A673 (cell line): Measurements from ENCODE around the gene KCNIP3. TPM values are rescaled to one million over a fixed set of nuclear protein-coding genes. Genes with fewer than 3 reads are reported as not detected.

Source experiments
- BruUV-seq: library from RNA; stranded (reverse); fragments of 400-500 nt; replicated peaks from 2 replicates; lab custom pipeline; 2021; lab: Mats Ljungman, UMichigan
- CTCF ChIA-PET: fragments of 300-600 bp; sonication (Branson Sonifier 250); formaldehyde crosslinking; loops from one replicate; lab custom pipeline; 2022; ENCODE audit warnings: antibody characterized with exemption; lab: Charles Lee
- POLR2A ChIA-PET: fragments of 300-600 bp; sonication (Branson Sonifier 250); formaldehyde crosslinking; loops from one replicate; lab custom pipeline; 2022; ENCODE audit warnings: antibody characterized with exemption; ENCODE audit not compliant: low non-redundant PET; lab: Charles Lee
- DNase-seq: peaks from one replicate; pipeline ENCODE4 v3.0.0-alpha.2; 2015; ENCODE audit warnings: low spot score
- H3K27ac ChIP-seq: fragments of 200-600 bp; sonication (generic); 2 replicates; pipeline ENCODE4 v1.5.1; 2016; ENCODE audit warnings: mixed run types, low read depth, mild to moderate bottlenecking, mixed read lengths, antibody characterized with exemption, low read length; ENCODE audit not compliant: poor library complexity, severe bottlenecking
- H3K27me3 ChIP-seq: fragments of 200-600 bp; sonication (generic); replicated peaks from 2 replicates; pipeline ENCODE4 v1.6.1; 2017; ENCODE audit warnings: mixed run types, low read depth, mild to moderate bottlenecking, mixed read lengths, antibody characterized with exemption, low read length; ENCODE audit not compliant: insufficient read depth, poor library complexity
- H3K36me3 ChIP-seq: fragments of 200-600 bp; sonication (generic); 2 replicates; pipeline ENCODE4 v1.6.1; 2016; ENCODE audit warnings: mixed run types, mild to moderate bottlenecking, mixed read lengths, antibody characterized with exemption, low read length; ENCODE audit not compliant: insufficient read depth, poor library complexity, severe bottlenecking
- H3K4me1 ChIP-seq: fragments of 200-600 bp; sonication (generic); 2 replicates; pipeline ENCODE4 v1.6.1; 2017; ENCODE audit warnings: mixed run types, mild to moderate bottlenecking, mixed read lengths, antibody characterized with exemption, low read length; ENCODE audit not compliant: insufficient read depth, poor library complexity, severe bottlenecking
- H3K4me3 ChIP-seq: fragments of 200-600 bp; sonication (generic); 2 replicates; pipeline ENCODE4 v1.5.1; 2016; ENCODE audit warnings: low read depth, mixed run types, mild to moderate bottlenecking, mixed read lengths, low read length; ENCODE audit not compliant: poor library complexity, severe bottlenecking
- H3K9me3 ChIP-seq: fragments of 200-600 bp; sonication (generic); 2 replicates; pipeline ENCODE4 v1.6.1; 2016; ENCODE audit warnings: mixed run types, low read depth, mild to moderate bottlenecking, mixed read lengths, antibody characterized with exemption, low read length; ENCODE audit not compliant: poor library complexity, severe bottlenecking
- CTCF ChIP-seq: fragments of 300-800, 200-600 bp; sonication (generic); conservative IDR thresholded peaks from 2 replicates; pipeline ENCODE4 v1.5.1; 2017; ENCODE audit warnings: low read depth, mild to moderate bottlenecking, antibody characterized with exemption, low read length, moderate library complexity, mixed read lengths
- EZH2 ChIP-seq: fragments of 200-600 bp; sonication (generic); IDR thresholded peaks from 2 replicates; pipeline ENCODE4 v1.6.1; 2017; ENCODE audit warnings: borderline replicate concordance, low read depth, mild to moderate bottlenecking, mixed read lengths, antibody characterized with exemption, low read length; ENCODE audit not compliant: poor library complexity, severe bottlenecking
- intact Hi-C: fragments of 100-400 bp; cut with micrococcal nuclease; formaldehyde crosslinking; loops from one replicate; pipeline ENCODE4 v1.10.0; 2022; ENCODE audit not compliant: unreplicated experiment
- total RNA-seq: library from RNA; stranded (reverse); gene quantifications from 2 replicates; pipeline ENCODE4 v1.2.3, GENCODE V29; 2021

Gene KCNIP3
- total RNA-seq, 1 experiment from 2014 or later, result 0.45 TPM

- DNase-seq, result no peak
- no peak for TF ChIP-seq EZH2
- no peak for TF ChIP-seq CTCF
- Histone ChIP-seq H3K4me3 (no peak overlapping the region), H3K4me1 (peaks cover 10% of the 10 kb centered on the region), H3K9me3 (no peaks in the 10 kb centered on the region), H3K36me3 (no peaks in the 10 kb centered on the region), H3K27me3 (peaks cover 41% of the 10 kb centered on the region), H3K27ac (no peak overlapping the region)
- CTCF ChIA-PET, result no interaction called here
- POLR2A ChIA-PET, result no interaction called here
- intact Hi-C loops, result no loop called here
- no TSS peak for BruUV-seq
These were observed 51.7 kb downstream of the KCNIP3 start for GRCh38 chr2:95348609-95349567.

- no peaks in the 10 kb centered on the region for H3K36me3 ChIP-seq
- POLR2A ChIA-PET, result no interaction called here
- peaks cover 36% of the 10 kb centered on the region for H3K27me3 ChIP-seq
- intact Hi-C loops, result no loop called here
- no peaks in the 10 kb centered on the region for H3K9me3 ChIP-seq
- no peak overlapping the region for H3K4me3 ChIP-seq
- no peak for DNase-seq
- CTCF ChIA-PET, result no interaction called here
- peaks cover 10% of the 10 kb centered on the region for H3K4me1 ChIP-seq
- no peak for TF ChIP-seq EZH2
- TF ChIP-seq CTCF, result no peak
- BruUV-seq, result no TSS peak
- H3K27ac ChIP-seq, result no peak overlapping the region
These were observed 52.6 kb downstream of the KCNIP3 start for GRCh38 chr2:95349568-95350322.

- CTCF ChIA-PET, result no interaction called here
- Histone ChIP-seq H3K4me1 (peaks cover 7% of the 10 kb centered on the region), H3K27me3 (peaks cover 29% of the 10 kb centered on the region), H3K4me3 (no peak overlapping the region), H3K9me3 (no peaks in the 10 kb centered on the region), H3K36me3 (no peaks in the 10 kb centered on the region), H3K27ac (no peak overlapping the region)
- POLR2A ChIA-PET, result no interaction called here
- no peak for DNase-seq
- TF ChIP-seq CTCF (no peak), EZH2 (no peak)
- intact Hi-C loops, result no loop called here
- no TSS peak for BruUV-seq
These were observed 53.2 kb downstream of the KCNIP3 start for GRCh38 chr2:95350368-95350767.
